GM20431 (cell line): Measurements from ENCODE around the gene ZMPSTE24.
"Not testable (repeated sequence)": the region's sequence is repeated elsewhere in the genome, so short reads cannot be mapped to it uniquely, and the experiment has no call there.

ENCODE experiments used
- in situ Hi-C: fragments of 300-500 bp; cut with MseI, MboI; formaldehyde crosslinking; loops from one replicate; pipeline ENCODE4 v1.15.0; 2020; ENCODE audit warnings: low sequenced_read_pairs; ENCODE audit not compliant: unreplicated experiment

ZMPSTE24 gene

DNA sequence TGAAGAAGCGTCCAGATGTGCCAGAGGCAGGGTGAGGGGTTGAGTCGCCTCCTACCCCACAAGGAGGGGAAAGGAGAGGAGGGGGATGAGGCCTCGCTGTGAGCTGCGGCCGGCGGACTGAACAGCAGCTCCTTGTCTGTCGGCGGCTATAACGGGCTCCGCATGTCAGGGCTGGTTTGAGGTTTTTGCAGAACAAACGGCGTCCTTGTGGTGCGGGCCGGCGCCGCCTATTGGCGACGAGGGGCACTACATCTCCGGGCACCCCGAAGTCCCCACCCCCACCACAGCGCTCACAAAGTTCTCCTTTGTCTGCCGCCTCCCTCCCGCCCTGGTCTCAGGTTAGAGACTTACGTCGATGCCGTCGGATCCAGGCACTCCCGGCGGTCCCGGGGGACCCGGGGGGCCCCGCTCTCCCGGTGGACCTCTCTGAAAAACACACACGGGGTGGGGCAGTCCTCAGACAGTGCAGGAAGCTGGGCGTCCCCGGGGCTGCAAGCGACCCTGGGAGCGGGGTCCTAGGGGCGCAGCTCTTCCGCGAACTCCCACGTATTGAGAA lies 57.3 kb downstream of the ZMPSTE24 start:
- in situ Hi-C loops = no loop called here

- in situ Hi-C loops = no loop called here
Measured at GRCh38 chr1:40315795-40316594, 58.0 kb downstream of the ZMPSTE24 start.

DNA sequence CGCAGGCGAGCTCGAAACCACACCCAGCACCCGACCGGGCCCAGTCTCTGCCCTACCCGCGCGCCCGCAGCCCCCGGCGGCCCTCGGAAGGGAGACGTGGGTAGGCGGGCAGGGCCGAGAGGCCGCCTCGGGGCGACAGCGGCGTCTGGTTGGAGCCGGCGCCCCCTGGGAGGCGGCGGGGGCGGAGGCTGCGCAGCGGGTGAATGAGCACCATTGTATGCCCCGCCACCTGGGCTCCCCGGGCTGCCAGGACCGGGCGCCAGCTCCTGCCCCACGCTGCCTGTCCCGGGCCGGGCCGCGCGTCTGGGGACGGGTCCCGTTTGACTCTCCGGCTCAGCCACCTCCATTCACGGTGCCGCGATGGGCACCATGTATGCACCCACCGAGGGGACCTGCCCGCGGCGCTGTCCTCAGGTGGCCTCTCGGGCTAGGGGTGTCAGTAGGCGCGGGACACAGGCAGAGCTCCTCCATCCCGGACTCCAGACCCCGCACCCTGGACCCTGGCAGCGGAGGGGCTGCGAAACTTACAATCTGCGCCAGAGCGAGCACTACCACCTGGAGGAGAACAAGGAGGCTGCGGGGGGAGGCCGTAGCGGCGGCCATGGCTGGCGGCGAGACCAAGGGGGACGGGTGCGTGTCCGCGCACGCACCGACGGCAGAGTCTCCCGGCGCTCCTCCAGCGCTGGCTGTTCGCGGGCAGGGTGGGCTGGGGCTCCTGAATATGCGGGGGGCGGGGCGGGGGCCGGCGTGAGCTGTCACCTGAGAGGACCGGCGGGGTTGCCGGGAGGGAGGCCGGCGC lies 58.8 kb downstream of the ZMPSTE24 start, which contains the start of gene COL9A2:
TSS of gene COL9A2 (minus strand) at position 692 of the 799 bp plus-strand sequence. CDS start at position 603, 89 bp downstream.
- in situ Hi-C loops = no loop called here

GRCh38 chr1:40317394-40318074 lies 59.5 kb downstream of the ZMPSTE24 start:
- in situ Hi-C loops = no loop called here

DNA sequence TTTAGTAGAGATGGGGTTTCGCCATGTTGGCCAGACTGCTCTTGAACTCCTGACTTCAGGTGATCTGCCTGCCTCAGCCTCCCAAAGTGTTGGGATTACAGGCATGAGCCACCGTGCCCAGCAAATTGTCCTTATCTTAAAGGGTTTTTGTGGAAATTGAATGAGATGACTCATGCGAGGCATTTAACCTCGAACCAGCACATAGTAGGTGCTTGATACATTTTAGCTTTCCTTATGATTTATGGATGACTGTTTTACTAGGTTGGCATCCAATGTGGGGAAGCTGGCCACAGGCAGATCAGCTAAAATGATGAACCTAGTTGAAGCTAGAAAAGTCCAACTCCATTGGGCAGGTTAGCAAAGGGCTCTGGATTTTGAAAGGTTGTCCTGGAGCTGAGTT lies 60.4 kb downstream of the ZMPSTE24 start:
- in situ Hi-C loops = no loop called here

DNA sequence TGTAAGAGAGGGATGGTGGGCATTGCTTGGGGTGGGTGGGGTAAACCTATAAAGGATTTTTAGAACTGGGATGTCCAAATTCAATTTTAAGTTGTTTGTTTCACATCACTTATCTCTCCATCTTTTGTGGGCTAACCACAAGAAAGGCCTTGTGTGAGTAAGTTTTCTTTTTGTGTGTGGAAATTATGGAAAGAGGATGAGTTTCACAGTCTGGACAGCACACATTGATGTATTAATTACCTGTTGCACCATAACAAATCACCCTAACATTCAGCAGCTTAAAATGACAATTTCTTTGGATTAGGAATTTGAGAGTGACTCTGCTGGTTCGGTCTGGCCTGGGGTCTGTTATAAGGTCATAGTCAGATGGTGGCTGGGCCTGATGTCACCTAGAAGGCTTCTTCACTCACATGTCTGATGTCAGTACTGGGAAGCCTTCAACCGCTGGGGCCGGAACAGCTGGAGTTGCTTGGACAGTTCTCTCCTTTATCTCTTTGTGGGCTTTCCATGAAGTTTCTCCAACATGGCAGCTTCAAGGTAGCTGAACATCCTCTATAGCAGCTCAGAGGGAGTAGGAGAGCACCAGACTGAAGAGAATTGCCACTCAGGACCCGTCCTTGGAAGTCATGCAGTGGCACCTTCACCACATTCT lies 61.1 kb downstream of the ZMPSTE24 start:
- in situ Hi-C loops = no loop called here

- in situ Hi-C loops = loop anchor here (10.0 kb wide), 1 partner anchor 187 kb away; no protein-coding TSS in a partner anchor
Measured at GRCh38 chr1:40331403-40331802, 73.4 kb downstream of the ZMPSTE24 start.

DNA sequence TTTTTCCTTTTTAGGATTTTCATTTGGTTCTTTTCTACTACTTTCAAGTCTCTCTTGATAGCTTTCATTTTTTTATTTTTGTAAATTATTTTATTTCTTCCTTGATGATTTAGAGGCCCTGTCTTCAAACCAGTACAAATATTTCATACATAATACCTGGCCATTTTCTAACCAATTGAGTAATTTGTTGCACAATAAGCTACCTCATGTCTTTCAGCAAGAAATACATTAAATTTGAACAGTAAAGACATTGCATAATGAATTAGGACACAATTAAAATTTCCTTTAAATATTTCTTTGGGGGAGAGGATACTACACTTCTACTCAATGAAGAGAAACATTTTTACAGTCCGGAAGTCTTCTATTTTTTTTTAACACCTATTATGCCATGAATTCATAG lies 74.7 kb downstream of the ZMPSTE24 start:
- in situ Hi-C loops = loop anchor here (10.0 kb wide), 1 partner anchor 188 kb away; no protein-coding TSS in a partner anchor

DNA sequence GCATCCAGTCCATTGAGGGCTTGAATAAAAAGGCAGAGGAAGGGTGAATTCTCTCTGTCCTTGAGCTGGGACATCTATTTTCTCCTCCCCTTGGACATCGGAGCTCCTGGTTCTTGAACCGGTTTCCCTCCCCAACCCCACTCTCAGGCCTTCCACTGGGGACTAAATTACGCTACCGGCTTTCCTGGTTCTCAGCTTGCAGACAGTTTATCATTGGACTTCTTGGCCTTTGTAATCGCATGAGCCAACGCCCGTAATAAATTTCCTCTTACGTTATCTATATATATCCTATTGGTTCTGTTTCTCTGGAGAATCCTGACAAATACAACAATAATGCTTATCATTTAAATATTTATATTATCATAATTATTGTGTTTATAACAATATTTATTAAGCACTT lies 79.4 kb downstream of the ZMPSTE24 start:
- in situ Hi-C loops = loop anchor here (10.0 kb wide), 1 partner anchor 193 kb away; no protein-coding TSS in a partner anchor

DNA sequence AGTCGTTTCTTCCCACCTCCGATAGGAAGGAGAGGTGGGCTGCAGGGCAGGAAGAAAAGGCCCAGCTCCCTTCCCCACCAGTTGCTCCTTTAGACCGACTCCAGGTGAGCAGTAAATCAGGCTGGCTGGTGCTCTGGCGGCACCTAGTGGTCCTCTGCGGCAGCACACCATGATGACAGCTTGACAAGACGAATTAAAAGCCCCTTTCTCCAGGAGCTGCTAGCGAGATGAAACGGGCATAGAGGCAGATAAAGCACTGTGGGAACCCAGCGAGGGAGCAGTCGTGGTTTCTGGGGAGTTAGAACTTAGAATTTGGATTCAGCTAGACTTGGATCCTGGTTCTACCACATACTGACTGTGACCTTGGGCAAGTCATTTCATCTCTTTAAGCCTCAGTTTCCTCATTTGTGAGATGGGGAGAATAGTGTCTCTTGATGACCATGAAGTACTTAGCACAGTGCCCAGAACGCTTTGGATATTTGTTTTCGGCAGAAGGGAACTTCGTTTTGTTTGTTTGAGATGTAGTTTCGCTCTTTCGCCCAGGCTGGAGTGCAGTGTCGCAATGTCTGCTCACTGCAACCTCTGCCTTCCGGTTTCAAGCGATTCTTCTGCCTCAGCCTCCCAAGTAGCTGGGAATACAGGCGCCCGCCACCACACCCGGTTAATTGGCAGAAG lies 80.8 kb downstream of the ZMPSTE24 start:
- in situ Hi-C loops = loop anchor here (10.0 kb wide), 1 partner anchor 194 kb away; no protein-coding TSS in a partner anchor

DNA sequence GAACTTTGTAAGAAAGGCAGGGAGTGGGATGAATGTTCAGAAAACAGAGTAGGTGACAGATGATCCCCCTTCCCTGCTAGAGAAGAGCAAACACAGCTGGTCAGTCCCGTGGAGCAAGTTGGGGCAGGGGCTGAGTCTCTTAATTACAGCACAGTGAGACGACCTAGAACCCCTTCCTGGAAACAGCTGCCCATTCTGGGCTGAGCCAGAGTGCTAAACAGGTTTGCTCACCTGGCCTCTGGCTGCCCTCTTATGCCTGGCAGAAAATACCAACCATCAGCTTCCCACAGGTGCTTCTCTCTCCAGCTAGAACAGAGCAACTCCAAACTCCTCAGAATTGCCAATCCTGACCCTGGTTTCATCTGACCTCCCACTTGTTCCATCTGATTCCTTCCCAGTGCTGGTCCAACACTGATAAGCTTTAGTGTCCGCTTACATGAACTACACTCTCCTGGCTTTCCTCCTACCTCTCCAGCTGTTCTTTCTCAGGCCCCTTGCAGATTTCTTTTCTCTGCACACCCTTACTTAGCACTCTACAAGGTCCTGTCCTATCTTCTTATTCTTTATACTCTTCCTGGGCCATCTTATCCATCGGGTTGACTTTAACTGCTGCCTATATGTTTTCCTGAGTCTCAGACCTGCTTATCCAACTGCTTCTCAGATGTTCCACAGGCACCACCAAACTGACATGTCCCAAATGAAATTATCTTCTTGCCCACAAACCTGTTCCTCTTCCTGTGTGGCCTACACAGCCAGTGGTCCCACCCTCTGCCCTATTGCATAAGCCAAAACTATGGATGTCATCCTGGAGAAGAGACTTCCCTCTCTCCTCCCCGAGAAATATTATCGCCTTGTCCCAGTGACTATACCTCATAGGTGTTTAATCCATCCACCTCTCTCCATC lies 81.6 kb downstream of the ZMPSTE24 start:
- in situ Hi-C loops = loop anchor here (10.0 kb wide), 1 partner anchor 195 kb away; no protein-coding TSS in a partner anchor

DNA sequence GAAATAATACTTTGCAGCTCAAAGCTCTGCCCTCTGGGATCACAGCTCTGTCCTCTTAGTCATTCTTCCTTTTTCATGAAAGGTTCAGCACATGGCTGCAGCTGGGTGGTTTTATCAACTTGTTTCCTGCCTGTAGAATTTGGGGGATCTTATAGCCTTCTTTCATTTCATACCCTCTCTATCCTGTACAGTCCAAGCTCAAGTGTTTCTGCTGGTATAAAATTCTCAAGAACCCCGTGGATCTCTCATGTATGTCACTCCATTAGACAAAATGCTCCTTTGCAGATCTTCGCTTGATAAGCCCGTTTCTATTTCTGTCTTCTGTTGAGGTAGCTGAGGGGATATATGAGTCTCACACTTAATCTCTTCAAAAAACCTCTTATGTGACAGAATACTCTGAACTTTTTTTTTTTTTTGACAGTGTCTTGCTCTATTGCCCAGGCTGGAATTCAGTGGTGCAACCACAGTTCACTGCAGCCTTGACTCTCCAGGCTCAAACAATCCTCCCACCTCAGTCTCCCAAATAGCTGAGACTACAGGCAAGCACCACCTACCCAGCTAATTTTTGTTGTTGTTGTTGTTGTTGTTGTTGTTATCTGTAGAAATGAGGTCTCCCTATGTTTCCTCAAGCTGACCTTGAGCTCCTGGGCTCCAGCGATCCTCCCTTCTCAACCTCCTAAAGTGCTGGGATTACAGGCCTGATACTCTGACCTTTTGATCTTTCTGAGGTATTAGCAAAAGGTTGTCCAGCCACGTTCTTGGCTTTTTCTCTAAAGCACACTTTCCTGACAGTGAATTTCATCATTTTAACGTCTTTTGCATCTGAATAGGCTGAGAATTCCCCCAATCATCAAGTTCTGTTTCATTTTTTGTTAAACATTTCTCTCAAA lies 83.7 kb downstream of the ZMPSTE24 start:
- in situ Hi-C loops = no loop called here

DNA sequence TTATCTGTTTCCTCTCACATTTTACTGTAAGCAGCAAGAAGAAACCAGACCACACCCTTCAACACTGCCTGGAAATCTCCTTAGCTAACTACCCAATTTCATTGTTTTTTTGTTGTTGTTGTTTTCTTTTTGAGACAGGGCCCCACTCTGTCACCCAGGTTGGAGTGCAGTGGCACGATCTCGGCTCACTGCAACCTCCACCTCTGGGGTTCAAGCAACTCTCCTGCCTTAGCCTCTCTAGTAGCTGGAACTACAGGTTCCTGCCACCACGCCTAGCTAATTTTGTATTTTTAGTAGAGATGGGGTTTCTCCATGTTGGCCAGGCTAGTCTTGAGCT lies 84.3 kb downstream of the ZMPSTE24 start:
- in situ Hi-C loops = not testable (repeated sequence)
